ENCODE measurements around the gene SLC10A4.

GRCh38 chr4:48490680-48491513 is 7.8 kb downstream of the SLC10A4 start:
- TF ChIP-seq, protein P1, sequence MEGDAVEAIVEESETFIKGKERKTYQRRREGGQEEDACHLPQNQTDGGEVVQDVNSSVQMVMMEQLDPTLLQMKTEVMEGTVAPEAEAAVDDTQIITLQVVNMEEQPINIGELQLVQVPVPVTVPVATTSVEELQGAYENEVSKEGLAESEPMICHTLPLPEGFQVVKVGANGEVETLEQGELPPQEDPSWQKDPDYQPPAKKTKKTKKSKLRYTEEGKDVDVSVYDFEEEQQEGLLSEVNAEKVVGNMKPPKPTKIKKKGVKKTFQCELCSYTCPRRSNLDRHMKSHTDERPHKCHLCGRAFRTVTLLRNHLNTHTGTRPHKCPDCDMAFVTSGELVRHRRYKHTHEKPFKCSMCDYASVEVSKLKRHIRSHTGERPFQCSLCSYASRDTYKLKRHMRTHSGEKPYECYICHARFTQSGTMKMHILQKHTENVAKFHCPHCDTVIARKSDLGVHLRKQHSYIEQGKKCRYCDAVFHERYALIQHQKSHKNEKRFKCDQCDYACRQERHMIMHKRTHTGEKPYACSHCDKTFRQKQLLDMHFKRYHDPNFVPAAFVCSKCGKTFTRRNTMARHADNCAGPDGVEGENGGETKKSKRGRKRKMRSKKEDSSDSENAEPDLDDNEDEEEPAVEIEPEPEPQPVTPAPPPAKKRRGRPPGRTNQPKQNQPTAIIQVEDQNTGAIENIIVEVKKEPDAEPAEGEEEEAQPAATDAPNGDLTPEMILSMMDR (IDR thresholded peaks at IDR 0.05; ENCODE audit: control extremely low read depth in 1 of 3, insufficient read depth in 1 of 3, low read depth in 1 of 3, low read length in 3 of 3), result no peak
- TF ChIP-seq, protein P2, sequence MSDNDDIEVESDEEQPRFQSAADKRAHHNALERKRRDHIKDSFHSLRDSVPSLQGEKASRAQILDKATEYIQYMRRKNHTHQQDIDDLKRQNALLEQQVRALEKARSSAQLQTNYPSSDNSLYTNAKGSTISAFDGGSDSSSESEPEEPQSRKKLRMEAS (IDR thresholded peaks at IDR 0.05), result peak; percentile 15
- no peak for TF ChIP-seq ATF3 (IDR thresholded peaks at IDR 0.05; ENCODE audit: insufficient read depth, low read depth, low read length)
- no peak for TF ChIP-seq POU5F1 (IDR thresholded peaks at IDR 0.05; ENCODE audit: low read depth, low read length)
